Glomerular visceral epithelial cell (primary cell): ENCODE data around the gene ESRP2.

ENCODE experiments used
- DNase-seq: peaks from one replicate; pipeline ENCODE4 v3.0.0-alpha.2; 2016; ENCODE audit errors: extremely low spot score

Gene ESRP2

DNA sequence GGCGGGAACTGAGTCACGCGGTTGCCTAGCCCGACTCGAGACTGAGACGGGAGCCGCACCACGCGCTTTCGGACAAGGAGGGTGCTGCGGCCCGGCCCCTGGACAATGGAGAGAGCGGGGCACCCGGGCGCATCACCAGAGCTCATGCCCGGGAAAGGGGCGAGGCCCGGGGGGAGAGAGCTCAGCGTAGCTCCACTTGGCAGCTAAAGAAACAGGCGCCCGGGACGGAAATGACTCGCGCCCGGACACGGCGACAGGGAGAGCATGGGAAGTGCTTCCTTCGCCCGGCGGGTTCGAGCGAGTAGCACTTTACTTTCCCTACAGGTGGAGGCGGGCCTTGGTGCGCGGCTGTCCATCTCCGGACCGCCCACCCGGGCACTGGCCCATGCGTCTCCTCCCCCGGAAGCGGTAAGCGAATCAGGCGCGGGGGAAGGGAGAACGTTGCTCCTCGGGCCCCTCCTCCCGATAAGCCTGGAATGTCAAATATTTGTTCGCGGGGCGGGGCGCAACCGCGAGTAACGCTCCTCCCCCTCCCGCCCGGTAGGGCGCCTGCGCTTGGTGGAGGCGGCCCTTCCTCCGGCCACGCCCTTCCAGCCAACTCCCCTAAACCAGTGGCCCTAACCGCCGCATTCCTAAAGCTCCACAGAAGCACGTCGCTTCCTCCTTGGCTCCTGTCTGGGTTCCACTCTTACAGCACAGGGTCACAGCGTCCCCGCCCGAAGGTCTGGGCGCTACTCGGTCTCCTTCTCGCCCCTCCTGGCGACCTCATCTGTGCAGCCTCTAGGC lies 1.5 kb upstream of the ESRP2 start:
- DNase-seq: peak; percentile 98

DNA sequence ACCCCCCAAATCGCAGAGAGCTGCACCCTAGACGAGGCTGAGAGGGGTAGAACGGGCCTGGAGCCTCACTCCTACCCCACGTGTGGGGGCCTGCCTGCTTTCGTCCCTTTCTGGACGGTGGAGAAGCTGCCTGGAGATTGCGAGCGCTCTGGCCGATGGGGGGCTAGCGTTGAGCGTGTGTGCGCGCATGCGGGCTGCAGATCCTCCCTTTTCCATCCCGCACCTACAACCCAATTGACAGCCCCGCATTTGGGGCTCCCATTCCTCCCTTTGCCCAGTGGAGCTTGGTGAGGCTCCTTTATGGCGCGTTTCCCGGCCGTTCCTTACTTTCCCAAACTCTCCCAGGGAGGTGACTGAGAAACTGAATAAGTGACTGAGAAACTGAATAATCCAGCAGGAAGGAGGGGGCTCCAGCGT lies 907 bp upstream of the ESRP2 start:
- DNase-seq: no peak

DNA sequence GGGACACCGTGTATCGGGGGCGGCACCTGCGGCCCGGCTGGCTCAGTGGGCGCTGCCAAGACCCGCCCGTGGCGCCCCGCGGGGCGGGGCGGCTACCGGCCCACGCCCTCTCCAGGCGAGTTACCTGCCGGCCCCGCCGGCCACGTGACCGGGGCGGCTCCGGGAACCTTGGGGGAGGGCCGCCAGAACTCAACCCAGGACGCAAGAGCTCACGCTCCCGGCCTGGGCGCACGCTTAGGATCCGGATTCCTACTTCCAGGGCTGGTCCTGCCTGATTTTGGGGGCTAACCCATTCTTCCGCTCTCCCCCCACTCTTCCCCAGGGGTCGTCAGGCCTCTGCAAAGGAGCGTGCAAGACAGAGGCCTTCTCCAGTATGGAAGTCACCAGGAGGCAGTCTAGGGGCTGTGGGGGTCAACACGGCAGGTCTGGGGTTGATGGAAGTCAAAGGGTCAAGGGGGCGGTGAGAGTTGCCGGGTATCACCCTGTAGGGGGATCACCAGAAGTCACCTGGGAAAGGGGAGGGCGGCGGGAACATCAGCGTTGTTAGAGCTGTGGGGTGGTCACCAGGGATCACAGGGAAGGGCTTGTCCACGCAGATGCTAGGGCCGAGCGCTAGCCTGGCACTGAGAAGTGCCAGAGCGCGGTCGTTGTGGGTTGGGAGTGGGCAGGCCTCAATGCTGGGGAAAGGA lies 354 bp upstream of the ESRP2 start:
- peak; percentile 42 for DNase-seq

DNA sequence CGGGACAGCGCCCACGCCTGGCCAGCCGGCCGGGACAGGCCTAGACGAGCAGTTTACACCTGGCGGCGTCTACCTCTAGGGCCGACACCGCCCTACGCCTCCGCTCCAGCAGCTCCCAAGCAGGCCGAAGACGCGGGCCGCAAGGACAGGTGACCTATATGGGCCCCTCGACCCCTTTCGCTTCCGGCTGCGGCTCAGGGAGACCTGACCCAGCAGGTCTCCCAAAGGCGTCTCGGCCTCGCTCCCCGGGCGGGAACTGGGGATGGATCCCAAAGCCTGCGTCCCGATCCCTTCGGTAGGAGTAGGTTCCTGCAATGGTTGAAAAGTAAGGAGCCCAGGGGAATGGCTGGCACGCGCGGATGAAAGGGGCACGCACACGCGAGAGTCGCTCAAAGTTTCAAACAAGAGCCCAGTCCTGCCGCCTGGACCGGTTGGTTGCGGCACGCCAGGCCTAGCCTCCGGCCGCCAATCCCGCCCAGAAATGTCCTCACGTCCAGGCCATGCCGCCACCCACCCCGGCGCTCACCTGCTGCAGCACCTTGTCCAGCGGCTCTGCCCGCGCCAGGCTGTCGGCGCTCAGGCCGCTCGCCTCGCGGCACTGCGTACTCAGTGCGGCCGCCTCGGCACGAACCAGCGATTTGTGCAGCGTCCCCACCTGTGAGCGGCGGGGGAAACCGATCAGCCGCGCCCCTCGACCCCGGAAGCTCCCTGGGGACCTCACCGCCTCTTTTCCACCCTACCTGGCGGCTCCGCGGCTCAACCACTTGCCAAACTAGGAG lies 630 bp downstream of the ESRP2 start:
- DNase-seq: no peak

DNA sequence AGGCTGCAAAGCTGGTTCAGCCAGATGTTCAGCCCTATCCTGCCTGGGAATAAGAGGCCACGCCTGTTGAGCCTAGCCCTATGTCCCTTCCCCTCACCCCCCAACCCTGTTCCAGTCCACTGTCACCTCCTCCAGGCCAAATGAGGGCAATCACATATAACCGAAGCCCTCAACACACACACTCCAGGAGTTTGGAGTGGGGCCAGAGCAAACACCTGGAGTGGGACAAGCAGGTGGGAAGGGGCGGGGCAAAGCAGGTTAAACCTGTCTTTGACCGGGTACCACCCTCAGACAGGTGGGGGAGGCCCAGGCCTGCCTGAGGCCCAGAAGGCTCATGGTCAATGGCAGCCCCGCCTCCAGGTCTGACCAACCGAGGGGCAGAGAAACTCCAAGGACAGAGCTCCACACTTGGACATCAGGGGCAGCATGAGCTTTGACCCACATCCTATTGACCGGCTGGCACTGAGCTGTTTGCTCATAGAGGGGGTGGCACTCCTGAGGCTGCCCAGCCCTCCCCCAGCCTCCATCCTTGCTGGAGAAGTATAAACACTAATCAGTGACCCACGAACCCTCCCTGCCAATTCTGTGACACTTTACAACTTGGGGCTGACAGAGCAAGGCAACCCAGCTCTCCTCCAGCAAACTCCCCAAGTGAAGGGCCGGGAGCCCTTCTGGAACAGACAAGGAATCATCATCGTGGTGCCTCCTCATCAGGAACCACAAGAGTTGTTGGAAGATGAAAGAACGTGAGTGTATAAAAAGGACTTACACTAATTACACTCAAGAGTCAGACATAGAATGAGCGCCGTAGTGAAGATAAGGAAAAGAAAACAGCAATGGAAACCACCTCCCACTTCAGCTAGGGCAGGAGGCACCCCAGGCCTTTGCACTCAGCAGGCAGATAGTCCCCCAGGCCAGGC lies 1.5 kb downstream of the ESRP2 start:
- no peak for DNase-seq

DNA sequence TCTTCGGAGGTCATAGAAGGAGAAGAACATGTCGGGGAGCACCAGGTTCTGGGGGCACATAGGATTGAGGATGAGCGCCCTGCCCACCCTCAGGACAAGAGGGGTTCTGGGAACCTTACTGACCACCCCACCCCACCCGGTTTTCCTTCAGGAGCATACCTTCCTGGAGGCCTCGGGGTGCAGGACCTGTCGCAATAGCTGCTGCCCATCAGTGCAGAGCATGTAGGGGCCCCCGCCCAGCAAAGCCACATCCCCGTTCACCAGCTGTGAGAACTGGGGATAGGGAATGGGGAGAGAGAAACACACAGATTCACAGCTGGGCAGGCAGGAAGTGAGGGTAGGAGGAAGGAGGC lies 2.1 kb downstream of the ESRP2 start:
- no peak for DNase-seq

DNA sequence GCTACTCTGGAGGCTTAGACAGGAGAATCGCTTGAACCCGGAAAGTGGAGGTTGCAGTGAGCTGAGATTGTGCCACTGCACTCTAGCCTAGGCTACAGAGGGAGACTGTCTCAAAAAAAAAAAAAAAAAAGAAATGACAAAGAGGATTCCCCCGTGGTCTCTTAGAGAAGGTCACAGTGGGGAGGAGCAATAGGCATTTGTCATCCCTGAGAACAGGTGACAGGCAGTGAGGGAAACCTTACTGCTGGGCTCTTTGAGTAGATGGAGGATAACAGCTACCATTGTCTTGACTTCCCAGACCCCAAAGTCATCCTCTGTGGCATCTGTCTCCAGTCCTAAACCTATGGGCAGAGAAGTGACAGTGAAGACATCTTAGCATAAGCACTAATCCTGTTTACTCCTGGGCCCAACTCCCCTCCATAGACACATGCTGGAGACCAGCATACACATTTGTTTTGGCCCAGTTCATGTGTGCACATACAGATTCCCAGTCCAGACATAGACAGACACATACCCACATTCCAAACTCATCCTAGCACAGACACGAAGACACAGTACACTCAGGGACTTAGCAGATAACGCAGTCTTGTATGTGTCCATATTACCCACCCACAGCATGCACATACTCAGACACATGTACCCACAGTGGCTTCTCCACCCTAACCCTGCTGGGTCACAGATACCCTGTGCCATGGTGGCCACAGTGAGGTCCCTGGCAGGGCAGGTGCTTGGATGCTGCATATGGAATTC lies 2.7 kb downstream of the ESRP2 start:
- DNase-seq: no peak

DNA sequence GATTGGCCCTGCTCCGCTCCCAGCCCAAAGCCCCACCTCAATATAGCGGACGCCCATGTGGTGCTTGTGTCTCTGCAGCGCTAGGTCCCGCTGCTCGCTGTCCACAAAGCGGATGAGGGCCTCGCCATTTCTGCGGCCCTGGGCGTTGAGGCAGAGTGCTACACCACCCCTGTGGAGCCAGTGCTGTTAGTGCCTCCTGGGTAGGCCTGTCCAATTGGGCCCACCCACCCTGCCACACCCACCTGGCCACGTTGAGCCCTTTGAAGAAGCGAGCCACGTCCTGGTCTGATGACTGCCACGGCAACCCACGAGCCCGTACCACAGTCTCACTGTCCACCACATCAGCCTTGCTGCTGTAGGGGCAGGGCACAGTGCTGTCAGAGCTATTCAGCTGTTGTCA lies 3.6 kb downstream of the ESRP2 start:
- no peak for DNase-seq

DNA sequence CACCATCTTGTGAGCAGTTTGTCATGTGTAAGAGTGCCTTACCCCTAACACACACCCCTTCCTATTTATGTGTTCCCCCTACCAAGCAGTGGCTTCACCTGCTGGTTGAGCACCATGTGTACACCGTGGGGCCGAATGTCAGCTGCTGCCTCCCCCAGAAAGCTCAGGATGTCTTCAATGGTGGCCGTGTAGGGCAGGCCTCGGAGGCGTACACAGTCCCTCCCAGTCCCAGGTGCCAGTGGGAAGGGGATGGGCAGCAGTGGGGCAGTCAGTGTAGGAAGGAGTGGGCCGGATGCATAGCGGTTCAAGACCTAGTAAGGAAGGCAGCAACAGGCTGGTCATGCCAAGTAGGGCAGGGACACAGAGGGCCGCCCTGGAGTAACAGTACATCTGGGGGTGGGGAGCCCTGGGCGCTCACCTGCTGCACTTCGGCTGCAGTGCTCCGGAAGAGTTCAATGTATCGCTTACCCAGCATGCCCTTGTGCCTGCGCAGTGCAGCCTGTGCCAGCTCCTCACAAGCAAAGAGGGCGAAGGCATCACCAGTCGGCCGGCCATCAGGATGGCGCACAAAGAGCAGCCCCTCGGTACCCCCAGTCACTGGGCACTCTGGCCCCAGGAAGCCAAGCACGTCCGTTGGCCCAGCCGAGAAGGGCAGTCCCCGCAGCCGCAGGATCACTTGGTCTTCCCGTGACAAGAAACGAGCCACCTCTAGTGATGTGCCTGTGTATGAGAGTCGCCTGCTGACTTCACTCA lies 4.4 kb downstream of the ESRP2 start:
- no peak for DNase-seq

DNA sequence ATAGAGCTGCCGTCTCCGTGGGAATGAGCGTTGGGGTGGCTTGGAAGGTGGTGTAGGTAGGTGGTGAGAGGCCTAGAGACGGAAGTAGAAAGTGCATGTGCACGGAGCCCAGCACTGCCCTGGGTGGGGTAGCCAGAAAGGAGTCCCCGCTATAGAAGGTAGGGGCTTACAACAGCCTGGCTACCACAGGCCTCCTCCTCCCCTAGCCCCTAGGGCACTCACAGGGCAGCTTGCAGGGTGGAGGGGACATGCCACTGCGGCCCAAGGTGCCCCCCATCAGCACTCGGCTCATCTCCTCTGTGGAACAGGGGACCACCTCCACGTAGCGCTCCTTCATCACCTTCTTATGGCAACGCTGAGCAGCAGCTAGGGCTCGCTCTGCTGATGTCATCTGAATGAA lies 5.0 kb downstream of the ESRP2 start:
- DNase-seq: no peak

DNA sequence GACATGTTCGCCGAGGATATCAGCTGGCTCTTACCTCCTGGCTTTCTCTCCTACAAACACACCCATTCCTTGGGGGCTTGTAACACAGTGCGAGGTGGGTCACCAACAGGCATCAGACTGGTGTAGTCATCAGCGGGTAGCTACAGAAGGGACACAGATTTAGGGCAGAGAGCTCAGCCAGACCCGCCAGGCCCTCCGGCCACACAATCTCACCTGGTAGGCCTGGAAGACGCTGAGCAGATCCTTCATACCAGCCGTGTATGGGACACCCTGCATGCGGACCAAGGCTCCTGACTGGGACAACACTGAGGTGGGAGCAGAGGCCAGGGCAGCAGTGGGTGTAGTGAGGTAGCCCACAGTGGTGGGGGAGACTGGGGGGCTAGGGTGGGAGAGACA lies 5.8 kb downstream of the ESRP2 start:
- no peak for DNase-seq

DNA sequence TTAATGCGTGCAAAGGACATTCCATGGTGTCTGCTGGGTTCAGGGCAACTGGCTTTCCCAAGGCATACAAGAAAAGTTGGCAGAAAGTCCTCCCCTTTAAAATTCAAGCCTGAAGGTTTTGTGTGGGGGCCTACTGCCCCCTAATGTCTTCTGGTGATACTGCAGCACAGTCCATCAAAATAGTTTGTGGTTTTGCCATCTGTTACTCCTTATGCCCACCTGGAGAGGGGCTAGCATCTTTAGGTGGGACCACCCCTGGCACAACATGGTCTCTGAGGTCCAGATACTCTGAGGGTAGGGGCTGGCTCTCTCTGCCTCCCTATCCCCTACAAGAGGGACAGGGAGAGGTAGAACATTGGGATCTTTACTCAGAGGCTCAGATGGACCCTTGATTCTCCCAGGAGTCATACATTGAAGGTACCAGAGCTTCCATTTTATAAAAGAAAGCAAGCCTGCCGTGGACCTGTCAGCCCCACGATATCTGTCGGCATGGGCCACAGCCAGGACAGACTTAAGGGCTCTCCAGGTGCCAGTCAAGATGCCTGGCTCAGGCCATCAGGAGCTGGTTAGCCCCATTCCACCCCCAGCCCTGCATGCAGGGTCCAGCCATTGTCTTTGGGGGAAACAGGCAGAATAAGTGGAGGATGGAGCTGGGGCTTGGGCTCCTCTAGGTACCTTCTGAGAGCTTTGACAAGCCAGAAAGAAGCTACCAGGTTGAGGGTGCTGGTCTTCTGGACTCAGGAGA lies 6.3 kb downstream of the ESRP2 start:
- peak; percentile 61 for DNase-seq

DNA sequence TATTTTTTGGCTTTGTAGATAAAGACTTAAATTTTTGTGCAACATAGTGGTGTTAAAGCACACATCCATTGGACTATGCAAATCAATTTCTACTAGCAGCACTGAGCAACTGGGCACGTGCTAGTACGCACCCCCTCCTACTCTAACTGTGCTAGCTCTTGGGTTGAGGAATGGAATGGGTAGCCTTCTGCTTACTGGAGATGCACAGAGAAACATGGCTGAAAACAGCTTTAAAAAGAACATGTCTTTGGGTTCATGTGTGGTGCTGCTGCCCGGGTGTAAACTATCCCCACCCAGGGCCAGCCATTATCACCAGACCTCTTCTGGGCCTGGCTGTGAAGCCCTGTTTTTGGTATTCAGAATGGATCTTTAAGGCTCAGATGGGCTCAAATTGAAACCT lies 7.3 kb downstream of the ESRP2 start:
- no peak for DNase-seq

DNA sequence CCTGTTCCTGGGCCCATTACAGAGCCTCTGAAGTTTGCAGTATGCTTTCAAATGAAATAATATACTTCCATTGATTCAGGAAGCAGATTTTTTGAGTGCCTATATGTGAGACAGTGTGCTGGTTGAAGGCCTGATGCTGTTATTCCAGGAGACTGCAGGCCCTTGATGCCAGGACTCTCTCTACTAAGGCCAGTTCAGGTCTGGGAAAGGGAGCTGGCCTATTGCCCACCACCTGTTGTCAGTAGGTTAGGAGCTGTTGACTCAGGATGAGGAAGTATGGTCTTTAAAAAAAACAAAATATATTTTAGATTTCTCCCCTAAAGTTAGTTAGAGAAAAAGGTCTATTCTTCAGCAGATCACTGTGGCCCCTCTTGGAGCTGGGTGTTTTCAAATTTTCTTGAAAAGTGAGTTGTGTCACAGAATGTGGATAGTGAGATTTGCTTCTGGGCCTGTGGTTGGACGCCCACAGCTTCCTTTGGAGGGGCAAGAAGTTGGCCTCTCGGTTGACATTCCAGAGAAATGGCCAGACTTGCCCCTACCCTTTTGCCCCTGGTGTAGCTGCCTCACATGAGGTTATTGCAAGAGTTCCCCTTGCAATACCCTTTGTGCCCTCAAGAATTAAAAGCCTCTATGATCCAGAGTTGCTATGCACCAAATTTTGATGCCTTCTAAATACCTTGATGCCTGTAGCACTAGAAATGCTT lies 7.9 kb downstream of the ESRP2 start:
- DNase-seq: no peak

DNA sequence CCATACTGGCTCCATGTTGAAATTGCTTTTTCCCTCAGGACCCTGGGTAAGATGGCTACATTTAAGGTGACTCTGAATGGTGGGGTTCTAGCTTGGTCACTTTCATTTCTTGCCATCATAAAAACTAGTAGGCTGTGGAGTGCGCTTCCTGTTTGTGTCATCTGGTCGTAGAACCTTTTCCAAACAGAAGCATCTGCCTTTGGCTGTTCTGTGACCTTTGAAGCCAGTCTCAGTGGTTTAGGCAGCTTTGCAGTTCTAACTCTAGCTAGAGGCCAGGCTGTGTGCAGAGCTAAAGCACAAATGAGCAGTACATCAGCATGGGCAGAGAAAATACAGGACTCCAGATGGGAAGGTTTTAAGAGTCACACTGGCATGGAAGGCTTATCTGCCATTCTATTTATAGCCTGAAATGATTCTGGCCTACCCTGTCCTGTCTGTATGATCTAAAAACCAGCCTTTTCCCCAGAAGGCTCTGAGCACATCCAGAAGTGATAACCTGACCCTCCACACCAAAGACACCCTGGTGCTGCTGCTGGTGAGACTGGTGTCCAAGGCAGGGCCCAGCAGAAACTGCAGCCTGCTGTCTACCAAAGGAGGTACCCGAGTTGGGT lies 8.6 kb downstream of the ESRP2 start:
- DNase-seq: no peak

DNA sequence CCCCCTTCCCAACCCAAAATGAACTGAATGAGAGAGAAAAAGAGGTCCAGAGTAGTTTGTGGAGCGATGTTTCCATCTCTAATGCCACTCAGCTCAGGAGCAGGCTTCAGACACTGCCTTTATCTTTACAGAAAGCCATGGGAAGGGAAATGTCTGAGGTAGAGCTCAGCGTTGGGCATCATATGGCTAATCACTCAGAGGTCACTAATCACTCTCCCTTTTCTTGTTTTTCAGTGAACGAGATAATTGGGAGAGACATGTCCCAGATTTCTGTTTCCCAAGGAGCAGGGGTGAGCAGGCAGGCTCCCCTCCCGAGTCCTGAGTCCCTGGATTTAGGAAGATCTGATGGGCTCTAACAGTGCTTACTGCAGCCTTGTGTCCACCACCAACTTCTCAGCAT lies 9.8 kb downstream of the ESRP2 start:
- no peak for DNase-seq

DNA sequence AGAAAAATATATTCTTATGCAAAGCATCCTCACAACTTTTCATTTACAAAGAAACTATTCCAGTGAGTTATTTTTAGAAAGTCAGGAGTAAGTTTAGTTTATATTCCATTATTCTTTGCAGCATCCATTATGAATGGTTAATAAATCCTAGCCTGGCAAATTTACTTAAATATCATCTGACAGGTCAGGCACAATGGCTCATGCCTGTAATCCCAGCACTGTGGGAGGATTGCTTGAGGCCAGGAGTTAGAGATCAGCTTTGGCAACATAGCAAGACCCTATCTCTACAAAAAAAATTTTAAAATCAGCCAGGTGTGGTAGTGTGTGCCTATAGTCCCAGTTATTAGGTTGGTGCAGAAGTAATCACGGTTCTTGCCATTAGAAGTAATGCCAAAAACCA lies 12.9 kb downstream of the ESRP2 start:
- no peak for DNase-seq

DNA sequence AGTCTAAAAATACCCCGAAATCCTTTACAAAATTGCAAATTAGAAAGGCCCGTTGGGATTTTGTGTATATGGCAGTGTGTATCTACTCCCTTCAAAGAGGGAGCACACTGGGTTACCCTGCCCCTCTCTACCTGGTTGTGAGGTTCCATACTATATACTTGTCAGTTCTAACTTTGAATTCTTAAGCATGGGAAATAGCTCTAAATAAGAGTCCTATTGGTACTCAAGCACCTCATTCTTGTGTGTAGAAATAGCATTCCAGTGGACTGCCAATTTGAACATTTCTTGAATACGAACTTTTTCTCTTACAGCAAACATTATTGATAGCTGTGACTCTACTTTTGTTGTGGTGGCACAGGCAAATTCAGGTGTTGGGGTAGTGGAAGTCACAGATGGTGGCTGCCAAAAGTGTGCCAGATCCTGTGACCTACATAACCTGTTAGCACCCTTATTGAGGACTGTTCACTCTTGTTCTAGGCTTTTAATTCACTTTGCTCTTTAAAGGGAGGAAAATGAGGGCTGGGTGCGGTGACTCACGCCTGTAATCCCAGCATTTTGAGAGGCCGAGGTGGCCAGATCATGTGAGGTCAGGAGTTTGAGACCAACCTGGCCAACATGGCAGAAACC lies 16.1 kb downstream of the ESRP2 start:
- DNase-seq: no peak
